Measurements from ENCODE around the gene SMIM38.
"Not testable (repeated sequence)": the region's sequence is repeated elsewhere in the genome, so short reads cannot be mapped to it uniquely, and the experiment has no call there.

The SMIM38 gene

GRCh38 chr11:69135420-69136363, 20.0 kb upstream of the SMIM38 start:
- no peak for DNase-seq (ENCODE audit: low spot score in 2 of 2)
- Mint-ChIP-seq H3K9me3 (no peaks in the 10 kb centered on the region), H3K27ac (ENCODE audit: low read depth) (no peak overlapping the region), H3K4me1 (no peaks in the 10 kb centered on the region), H3K27me3 (peaks cover 36% of the 10 kb centered on the region), H3K36me3 (ENCODE audit: insufficient read depth) (no peaks in the 10 kb centered on the region), H3K4me3 (no peak overlapping the region)
- no peak for ATAC-seq (replicated peaks; ENCODE audit: extremely low read depth, poor library complexity, severe bottlenecking)

- Mint-ChIP-seq H3K4me1 (no peaks in the 10 kb centered on the region), H3K27me3 (peaks cover 36% of the 10 kb centered on the region), H3K4me3 (no peak overlapping the region), H3K36me3 (ENCODE audit: insufficient read depth) (no peaks in the 10 kb centered on the region), H3K9me3 (no peaks in the 10 kb centered on the region), H3K27ac (ENCODE audit: low read depth) (no peak overlapping the region)
- no peak for DNase-seq (ENCODE audit: low spot score in 2 of 2)
- no peak for ATAC-seq (replicated peaks; ENCODE audit: extremely low read depth, poor library complexity, severe bottlenecking)
Measured at GRCh38 chr11:69136471-69136870, 19.3 kb upstream of the SMIM38 start.

GRCh38 chr11:69137151-69137844, 18.4 kb upstream of the SMIM38 start:
- no peak overlapping the region for H3K27ac Mint-ChIP-seq (ENCODE audit: low read depth)

GRCh38 chr11:69138265-69138664, 17.5 kb upstream of the SMIM38 start:
- no peak for DNase-seq (ENCODE audit: low spot score in 2 of 2)
- ATAC-seq (replicated peaks; ENCODE audit: extremely low read depth, poor library complexity, severe bottlenecking): no peak
- H3K36me3 Mint-ChIP-seq (ENCODE audit: insufficient read depth): no peaks in the 10 kb centered on the region
- H3K9me3 Mint-ChIP-seq: no peaks in the 10 kb centered on the region
- no peaks in the 10 kb centered on the region for H3K4me1 Mint-ChIP-seq
- no peak overlapping the region for H3K4me3 Mint-ChIP-seq
- peaks cover 36% of the 10 kb centered on the region for H3K27me3 Mint-ChIP-seq
- no peak overlapping the region for H3K27ac Mint-ChIP-seq (ENCODE audit: low read depth)

More at GRCh38 chr11:69137151-69137844, 18.4 kb upstream of the SMIM38 start:
- DNase-seq (ENCODE audit: low spot score in 2 of 2) (no peak), ATAC-seq (replicated peaks; ENCODE audit: extremely low read depth, poor library complexity, severe bottlenecking) (no peak)
- Mint-ChIP-seq H3K4me1 (no peaks in the 10 kb centered on the region), H3K4me3 (no peak overlapping the region), H3K9me3 (no peaks in the 10 kb centered on the region), H3K27me3 (peaks cover 36% of the 10 kb centered on the region), H3K36me3 (ENCODE audit: insufficient read depth) (no peaks in the 10 kb centered on the region)

DNA sequence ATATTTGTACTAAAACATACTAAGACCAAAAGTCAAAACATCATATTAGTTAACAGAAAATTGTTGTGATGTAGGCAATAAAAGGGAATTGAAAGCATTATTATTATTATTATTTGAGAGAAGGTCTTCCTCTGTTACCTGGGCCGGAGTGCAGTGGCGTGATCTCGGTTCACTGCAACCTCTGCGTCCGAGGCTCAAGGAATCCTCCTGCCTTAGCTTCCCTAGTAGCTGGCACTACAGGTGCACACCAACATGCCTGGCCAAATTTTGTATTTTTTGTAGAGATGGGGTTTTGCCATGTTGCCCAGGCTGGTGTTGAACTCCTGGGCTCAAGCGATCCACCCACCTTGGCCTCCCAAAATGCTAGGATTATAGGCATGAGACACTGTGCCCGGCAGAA, 15.6 kb upstream of the SMIM38 start:
- H3K27ac Mint-ChIP-seq (ENCODE audit: low read depth): not testable (repeated sequence)

DNA sequence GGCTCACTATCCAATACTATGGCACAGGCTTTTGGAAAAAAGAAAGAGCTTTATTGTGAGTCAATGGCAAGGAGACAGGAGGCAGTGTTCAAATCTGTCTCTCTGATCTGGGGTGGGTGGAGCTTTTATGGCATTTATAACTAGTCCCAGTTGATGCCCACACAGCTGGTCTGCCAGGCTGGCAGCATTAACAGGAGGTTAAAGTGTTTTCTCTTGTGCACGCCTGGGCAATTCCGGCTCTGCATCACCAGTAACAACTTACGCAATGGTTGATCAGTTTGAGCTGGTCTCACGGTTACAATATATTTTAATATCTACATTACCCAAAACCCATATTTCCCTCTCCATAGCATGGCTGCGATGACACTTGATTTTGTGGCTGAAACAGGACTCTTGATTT, 15.1 kb upstream of the SMIM38 start:
- no peak for ATAC-seq (replicated peaks; ENCODE audit: extremely low read depth, poor library complexity, severe bottlenecking)
- Mint-ChIP-seq H3K27ac (ENCODE audit: low read depth) (no peak overlapping the region), H3K4me1 (no peaks in the 10 kb centered on the region), H3K4me3 (no peak overlapping the region), H3K9me3 (peaks cover 3% of the 10 kb centered on the region), H3K36me3 (ENCODE audit: insufficient read depth) (no peaks in the 10 kb centered on the region), H3K27me3 (peaks cover 52% of the 10 kb centered on the region)
- no peak for DNase-seq (ENCODE audit: low spot score in 2 of 2)

More for the DNA sequence above, 15.6 kb upstream of the SMIM38 start:
- H3K4me1 Mint-ChIP-seq; H3K36me3 Mint-ChIP-seq (ENCODE audit: insufficient read depth); DNase-seq (ENCODE audit: low spot score in 2 of 2); ATAC-seq (replicated peaks; ENCODE audit: extremely low read depth, poor library complexity, severe bottlenecking); H3K9me3 Mint-ChIP-seq; H3K4me3 Mint-ChIP-seq: not testable (repeated sequence)
- H3K27me3 Mint-ChIP-seq: peaks cover 52% of the 10 kb centered on the region

DNA sequence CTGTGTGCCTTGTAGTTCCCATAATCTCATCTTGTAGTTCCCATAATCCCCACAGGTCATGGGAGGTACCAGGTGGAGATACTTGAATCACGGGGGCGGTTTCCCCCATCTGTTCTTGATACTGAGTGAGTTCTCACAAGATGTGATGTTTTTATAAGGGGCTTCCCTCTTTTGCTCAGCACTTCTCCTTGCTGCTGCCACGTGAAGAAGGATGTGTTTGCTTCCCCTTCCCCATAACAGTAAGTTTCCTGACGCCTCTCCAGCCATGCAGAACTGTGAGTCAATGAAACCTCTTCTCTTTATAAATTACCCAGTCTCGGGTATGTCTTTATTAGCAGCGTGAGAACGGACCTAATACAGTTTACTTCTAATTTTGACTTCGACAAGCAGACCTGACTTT, 14.0 kb upstream of the SMIM38 start:
- Mint-ChIP-seq H3K9me3 (peaks cover 12% of the 10 kb centered on the region), H3K36me3 (ENCODE audit: insufficient read depth) (peaks cover 2% of the 10 kb centered on the region), H3K4me1 (no peaks in the 10 kb centered on the region), H3K27ac (ENCODE audit: low read depth) (no peak overlapping the region), H3K4me3 (no peak overlapping the region), H3K27me3 (peaks cover 54% of the 10 kb centered on the region)
- ATAC-seq (replicated peaks; ENCODE audit: extremely low read depth, poor library complexity, severe bottlenecking) (no peak), DNase-seq (ENCODE audit: low spot score in 2 of 2) (no peak)

GRCh38 chr11:69142895-69143294, 12.8 kb upstream of the SMIM38 start:
- Mint-ChIP-seq H3K27me3 (peaks cover 46% of the 10 kb centered on the region), H3K27ac (ENCODE audit: low read depth) (no peak overlapping the region), H3K4me1 (no peaks in the 10 kb centered on the region), H3K4me3 (no peak overlapping the region), H3K9me3 (peaks cover 12% of the 10 kb centered on the region), H3K36me3 (ENCODE audit: insufficient read depth) (peaks cover 2% of the 10 kb centered on the region)
- DNase-seq (ENCODE audit: low spot score in 2 of 2) (no peak), ATAC-seq (replicated peaks; ENCODE audit: extremely low read depth, poor library complexity, severe bottlenecking) (no peak)

- no peaks in the 10 kb centered on the region for H3K4me1 Mint-ChIP-seq
- peaks cover 45% of the 10 kb centered on the region for H3K27me3 Mint-ChIP-seq
- H3K36me3 Mint-ChIP-seq (ENCODE audit: insufficient read depth): peaks cover 2% of the 10 kb centered on the region
- ATAC-seq (replicated peaks; ENCODE audit: extremely low read depth, poor library complexity, severe bottlenecking) (no peak), DNase-seq (ENCODE audit: low spot score in 2 of 2) (no peak)
- H3K9me3 Mint-ChIP-seq: peaks cover 12% of the 10 kb centered on the region
- no peak overlapping the region for H3K27ac Mint-ChIP-seq (ENCODE audit: low read depth)
- H3K4me3 Mint-ChIP-seq: no peak overlapping the region
Measured at GRCh38 chr11:69144316-69145049, 11.3 kb upstream of the SMIM38 start.

DNA sequence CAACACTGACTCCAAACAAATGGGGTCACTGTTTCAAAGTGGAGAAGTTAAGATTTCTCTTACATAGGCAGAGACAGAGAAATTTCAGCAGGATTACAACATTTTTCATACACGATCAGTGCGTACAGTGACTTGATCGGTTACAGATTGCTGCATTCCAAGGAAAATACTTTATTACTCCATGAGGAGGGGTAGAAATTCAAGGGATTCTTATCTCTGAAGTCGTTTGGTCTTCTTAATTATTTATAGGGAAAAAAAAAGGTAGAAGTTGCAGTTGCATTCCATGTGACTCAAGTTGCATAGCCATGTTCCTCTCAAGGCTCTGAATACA, 10.7 kb upstream of the SMIM38 start:
- Mint-ChIP-seq H3K36me3 (ENCODE audit: insufficient read depth) (peaks cover 2% of the 10 kb centered on the region), H3K27ac (ENCODE audit: low read depth) (no peak overlapping the region), H3K27me3 (peaks cover 49% of the 10 kb centered on the region), H3K9me3 (peaks cover 13% of the 10 kb centered on the region), H3K4me3 (no peak overlapping the region), H3K4me1 (no peaks in the 10 kb centered on the region)
- DNase-seq (ENCODE audit: low spot score in 2 of 2) (no peak), ATAC-seq (replicated peaks; ENCODE audit: extremely low read depth, poor library complexity, severe bottlenecking) (no peak)

GRCh38 chr11:69148377-69148762, 7.4 kb upstream of the SMIM38 start:
- Mint-ChIP-seq H3K27me3 (peaks cover 76% of the 10 kb centered on the region), H3K4me3 (no peak overlapping the region), H3K27ac (ENCODE audit: low read depth) (no peak overlapping the region), H3K9me3 (peaks cover 17% of the 10 kb centered on the region), H3K36me3 (ENCODE audit: insufficient read depth) (peaks cover 2% of the 10 kb centered on the region), H3K4me1 (no peaks in the 10 kb centered on the region)
- DNase-seq (ENCODE audit: low spot score in 2 of 2) (no peak), ATAC-seq (replicated peaks; ENCODE audit: extremely low read depth, poor library complexity, severe bottlenecking) (no peak)

GRCh38 chr11:69148806-69149205, 6.9 kb upstream of the SMIM38 start:
- H3K4me1 Mint-ChIP-seq: no peaks in the 10 kb centered on the region
- ATAC-seq (replicated peaks; ENCODE audit: extremely low read depth, poor library complexity, severe bottlenecking) (no peak), DNase-seq (ENCODE audit: low spot score in 2 of 2) (no peak)
- H3K27ac Mint-ChIP-seq (ENCODE audit: low read depth): no peak overlapping the region
- no peak overlapping the region for H3K4me3 Mint-ChIP-seq
- H3K36me3 Mint-ChIP-seq (ENCODE audit: insufficient read depth): peaks cover 2% of the 10 kb centered on the region
- H3K9me3 Mint-ChIP-seq: peaks cover 17% of the 10 kb centered on the region
- H3K27me3 Mint-ChIP-seq: peaks cover 78% of the 10 kb centered on the region

Measured in central memory CD8-positive, alpha-beta T cell (primary cell).